CD4-positive, alpha-beta T cell treated with Interleukin-21 for 1 hour (primary cell): Measurements from ENCODE around the gene ZP2.
A peak's percentile ranks its signal among the peaks of the same experiment; 100 is the strongest.
"Not testable (repeated sequence)": the region's sequence is repeated elsewhere in the genome, so short reads cannot be mapped to it uniquely, and the experiment has no call there.

Source experiments
- DNase-seq: peaks from one replicate; pipeline ENCODE4 v3.0.0-alpha.2; 2020

Gene ZP2

DNA sequence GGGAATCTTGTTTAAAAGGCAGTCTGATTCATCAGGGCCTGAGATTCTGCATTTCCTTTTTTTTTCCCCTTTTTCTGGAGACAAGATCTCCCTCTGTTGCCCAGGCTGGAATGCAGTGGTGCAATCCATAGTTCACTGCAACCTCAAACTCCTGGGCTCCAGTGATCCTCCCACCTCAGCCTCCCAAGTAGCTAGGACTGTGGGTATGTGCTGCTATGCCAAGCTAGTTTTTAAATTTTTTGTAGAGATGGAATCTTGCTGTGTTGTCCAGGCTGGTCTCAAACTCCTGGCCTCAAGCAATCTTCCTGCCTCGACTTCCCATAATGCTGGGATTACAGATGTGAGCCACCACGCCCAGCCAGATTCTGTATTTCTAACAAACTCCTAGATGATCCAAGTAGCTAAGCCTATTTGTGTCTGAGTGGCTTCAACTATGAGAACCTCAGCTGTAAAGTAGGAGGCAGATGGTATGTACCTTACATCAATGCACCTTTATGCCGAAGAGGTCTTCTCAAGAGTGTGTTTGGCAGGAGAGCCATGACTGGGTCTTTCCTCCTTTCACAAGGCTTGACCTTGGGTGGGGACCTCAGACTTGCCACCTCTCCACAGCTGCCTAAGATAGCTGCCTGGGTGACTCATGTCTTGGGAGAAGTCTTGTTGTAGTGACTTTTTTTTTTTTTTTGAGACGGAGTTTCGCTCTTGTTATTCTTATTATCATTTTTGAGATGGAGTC lies 42.0 kb downstream of the ZP2 start:
- no peak for DNase-seq

DNA sequence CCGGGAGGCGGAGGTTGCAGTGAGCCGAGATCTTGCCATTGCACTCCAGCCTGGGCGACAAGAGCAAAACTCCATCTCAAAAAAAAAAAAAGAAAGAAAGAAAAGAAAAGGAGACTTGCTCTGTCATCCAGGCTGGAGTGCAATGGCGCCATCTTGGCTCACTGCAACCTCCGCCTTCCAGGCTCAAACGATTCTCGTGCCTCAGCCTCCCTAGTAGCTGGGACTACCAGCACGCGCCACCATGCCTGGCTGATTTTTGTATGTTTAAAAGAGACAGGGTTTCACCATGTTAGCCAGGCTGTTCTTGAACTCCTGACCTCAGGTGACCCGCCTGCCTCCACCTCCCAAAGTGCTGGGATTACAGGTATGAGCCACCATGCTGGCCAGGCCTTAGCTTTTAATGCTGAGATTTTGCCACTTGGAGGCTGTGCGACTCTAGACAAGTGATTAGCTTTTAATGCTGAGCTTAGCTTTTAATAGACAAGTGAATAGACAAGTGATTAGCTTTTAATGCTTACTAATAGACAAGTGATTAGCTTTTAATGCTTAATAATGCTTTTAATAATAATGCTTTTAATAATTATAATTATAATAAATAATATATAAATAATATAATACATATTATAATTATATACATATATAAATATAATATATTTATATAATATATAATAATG lies 43.3 kb downstream of the ZP2 start:
- no peak for DNase-seq

DNA sequence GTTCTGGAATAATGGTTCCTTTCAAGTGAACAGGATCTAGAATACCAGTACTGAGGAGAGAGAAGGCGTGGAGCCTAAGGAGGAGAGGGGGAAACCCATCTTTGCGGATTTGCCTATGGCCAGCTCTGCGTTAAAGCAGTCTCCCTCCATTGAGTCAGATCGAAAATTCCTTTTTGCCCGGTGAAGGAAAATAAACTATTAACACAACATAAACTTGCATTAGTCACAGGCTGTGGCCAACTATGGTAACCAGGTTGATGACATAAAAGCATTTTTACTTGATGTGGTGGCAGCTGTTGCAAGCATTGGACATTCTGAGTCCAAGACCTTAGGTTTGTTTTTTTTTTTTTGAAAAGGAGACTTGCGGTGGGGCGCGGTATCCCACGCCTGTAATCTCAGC lies 44.0 kb downstream of the ZP2 start:
- DNase-seq = no peak

DNA sequence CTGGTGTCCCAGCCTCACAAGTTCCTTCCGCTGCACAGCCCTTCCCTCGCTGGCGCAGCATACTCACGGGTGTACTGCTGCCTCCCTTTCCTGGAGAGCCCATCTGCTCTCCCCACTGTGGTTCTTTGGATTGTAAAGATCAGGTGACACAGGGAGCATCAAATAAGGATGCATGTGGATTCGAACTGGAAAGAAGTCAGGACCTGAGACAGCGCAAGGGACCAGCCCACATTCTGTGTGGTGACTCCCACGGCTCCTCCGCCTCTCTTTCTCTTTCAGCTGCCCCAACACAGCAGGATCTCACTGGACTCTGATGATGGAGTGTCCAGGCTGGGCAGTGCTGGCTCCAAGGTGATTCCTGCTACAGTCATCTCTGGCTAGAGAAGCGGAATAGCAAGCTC lies 44.8 kb downstream of the ZP2 start:
- DNase-seq = no peak

DNA sequence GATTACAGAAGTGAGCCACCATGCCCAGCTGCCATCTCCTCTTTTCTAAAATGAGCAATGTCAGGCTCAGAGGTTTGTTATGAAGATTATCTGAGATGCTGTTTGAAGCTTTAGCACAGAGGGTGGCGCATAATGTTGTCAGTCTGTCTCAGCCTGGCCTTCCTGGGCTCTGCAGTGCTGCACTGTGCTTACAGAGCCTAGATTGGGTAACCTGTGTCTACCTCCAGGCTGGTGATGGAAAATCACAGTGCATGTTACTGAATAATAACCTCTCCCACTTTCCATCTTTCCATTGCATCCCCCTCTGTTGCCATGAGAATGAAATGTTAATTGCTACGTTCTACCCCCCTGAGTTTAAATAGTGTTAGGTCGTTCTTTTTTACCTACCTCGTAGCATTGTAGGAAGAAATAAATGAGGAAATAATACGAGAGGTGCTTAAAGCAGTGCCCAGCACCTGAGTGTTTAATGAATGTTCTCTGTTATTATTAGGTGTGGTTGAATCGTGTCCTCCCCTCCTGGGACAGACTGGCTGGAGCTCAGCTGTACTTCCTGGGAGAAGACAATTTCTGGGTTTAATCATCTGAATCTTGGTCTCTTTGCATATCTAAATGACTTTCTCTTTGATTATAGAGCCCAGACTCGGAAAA lies 46.7 kb downstream of the ZP2 start:
- no peak for DNase-seq

DNA sequence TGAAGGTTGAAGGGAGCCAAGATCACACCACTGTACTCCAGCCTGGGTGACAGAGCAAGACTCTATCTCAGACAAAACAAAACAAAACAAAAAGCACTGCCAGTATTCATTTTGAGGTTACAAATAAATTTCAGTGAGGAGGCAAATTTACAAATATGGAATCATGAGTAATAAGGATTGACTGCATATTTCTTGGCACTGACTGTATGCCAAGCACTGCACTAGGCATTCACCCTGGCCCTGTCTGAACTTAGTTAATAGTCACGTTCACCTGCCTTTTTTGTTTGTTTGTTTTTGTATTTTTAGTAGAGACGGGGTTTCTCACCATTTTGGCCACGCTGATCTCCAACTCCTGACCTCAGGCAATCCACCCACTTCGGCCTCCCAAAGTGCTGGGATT lies 47.8 kb downstream of the ZP2 start:
- DNase-seq = no peak

DNA sequence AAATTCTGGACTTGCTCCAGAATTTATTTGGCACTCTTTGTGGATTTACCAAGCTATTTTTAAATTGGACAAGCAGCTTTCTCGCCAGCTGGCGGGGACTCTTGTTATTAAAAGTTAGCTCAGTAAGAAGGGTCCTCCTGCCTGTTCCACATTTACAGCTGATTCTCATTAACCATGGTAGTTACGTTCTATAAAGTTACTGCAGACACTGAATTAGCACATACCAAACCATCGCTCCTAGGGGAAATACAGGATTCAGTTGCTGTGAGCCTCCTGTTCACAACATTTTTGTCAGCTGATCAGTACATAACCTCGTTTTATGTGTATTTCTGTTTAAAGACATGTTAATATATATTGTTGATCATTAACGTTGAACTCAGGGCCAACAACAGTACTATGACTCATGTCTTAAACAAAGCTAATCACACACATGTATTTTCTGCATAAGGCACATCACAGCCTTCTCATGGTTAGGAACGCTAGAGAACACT lies 48.7 kb downstream of the ZP2 start:
- no peak for DNase-seq

DNA sequence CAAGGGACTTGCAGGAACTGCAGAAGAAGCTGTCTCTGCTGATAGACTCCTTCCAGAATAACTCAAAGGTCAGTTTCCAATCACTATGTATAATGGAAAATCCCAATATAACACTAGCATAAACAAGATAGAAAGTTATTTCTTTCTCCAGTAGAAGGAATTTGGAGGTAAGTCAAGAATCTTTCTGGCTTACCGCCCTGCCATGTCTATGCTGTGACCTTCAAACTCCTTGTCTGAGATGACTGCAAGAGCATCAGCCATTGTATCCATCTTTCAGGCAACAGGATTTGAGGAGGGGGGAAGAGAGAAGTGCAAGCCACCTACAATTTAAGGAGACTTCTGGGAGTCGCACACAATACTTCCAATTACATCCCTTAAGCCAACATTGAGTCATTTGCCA lies 50.2 kb downstream of the ZP2 start:
- no peak for DNase-seq

DNA sequence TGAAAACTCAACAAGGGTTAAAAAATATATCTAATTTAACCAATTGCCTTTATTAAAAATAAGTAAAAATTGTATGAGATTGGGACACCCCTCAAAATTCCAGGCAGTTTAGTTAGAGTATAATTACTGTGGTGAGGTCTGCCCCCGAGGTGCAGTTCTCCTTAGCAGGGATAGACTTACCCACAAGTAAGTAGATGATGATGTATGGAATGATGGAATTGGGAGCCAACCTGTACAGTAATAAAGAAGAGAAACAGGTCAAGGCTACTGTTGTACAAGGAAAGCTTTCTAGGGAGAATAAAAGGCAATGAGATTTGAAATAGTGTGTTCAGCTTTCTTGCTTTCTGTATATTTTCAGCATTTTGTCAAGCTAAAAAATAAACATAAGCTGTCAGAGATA lies 51.1 kb downstream of the ZP2 start:
- DNase-seq = no peak

DNA sequence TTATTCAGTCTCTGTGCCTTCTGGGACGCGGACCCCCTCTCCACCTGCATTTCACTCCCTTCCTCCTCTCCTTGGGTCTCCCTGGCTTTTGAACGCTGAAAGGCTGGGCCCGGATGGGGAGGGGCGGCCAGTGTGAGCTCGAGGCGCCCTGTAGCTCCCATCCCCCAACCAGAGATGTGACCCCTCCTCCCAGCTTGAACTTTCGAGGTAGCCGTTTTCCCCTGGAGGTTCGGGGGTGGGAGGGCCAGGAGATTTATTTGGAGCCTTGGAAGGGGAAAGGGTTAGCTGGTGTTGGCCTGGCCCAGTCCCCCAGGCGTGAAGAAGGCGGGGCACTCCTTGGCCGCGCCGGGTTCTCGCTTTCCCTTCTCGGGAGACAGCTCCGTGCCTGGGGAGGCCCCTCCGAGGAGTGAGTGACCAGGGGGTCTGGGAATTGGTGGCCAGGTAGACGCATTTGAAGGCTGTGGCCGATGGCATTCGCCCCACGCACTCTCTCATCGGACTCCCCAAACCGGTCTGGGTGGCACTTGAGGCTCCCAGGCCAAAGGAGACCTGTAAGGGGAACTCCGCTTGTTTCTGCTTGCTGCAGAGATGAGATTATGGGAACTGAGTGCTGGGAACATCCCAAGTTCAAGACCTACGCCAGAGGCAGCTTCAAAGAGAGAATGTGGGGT lies 52.0 kb downstream of the ZP2 start:
- peak; percentile 8 for DNase-seq

DNA sequence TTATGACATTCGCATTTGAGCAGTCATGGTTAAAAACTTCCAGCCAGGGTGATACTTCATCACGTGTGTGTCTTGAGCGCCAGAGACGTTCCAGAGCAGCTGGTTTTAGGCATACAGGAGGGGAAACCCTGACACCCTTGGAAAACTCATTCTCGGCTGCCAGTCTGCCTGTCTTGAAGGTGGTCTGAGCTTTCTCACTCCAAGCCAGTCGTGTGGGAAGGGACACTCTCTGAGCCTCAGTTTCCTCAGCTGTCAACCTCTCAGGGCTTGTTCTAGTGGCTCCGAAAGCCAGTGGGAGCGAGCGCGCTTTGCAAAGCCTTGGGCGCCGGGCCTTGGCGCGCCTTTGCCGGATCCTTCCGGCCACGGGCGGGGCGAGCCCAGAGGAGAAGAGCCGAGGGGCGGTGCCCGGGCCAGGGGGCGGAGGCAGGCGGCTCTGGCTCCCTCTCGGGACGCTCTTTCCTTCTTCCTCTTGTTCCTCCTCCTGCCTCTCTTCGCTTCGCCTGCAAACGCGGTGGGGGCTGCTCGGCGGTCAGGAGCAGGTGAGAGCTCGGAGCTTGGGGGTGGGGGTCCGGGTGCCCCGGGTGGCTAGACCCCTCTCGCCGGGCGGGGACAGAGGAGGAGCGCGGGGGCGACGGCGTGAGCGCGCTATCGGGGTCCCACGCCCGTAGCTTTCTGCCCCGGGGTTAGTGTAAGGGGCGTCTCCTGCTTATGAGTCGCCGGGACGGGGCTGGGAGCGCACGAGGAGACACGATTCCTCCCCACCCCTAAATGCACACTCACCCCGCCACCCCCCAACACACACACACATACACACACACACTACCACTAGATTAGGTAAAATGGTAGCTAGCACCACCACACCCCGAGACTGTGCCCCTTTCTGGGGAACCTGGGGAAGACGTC lies 52.9 kb downstream of the ZP2 start, which contains the start of gene LDAF1:
TSS of gene LDAF1 (plus strand) at position 467 of the 903 bp plus-strand sequence. CDS start 2,509 bp downstream, outside the sequence.
- peak; percentile 67 for DNase-seq

DNA sequence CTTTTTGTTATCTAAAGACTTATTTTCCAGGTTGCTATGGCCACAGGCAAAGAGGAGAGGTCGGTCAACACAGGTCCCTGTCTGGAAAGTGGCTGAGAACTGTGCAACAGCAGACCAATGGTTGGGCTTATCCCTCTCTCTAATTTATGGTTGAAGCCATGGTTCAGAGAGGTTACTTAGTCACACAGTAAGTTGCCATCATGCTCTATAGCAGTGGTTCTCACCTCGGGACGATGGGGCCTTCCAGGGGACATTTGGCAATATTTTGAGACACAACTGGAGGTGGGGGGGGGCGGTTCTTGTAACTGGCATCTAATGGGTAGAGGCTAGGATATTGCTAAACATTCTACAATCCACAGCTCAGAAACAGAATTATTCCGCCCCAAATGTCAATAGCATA lies 53.7 kb downstream of the ZP2 start:
- DNase-seq = no peak

DNA sequence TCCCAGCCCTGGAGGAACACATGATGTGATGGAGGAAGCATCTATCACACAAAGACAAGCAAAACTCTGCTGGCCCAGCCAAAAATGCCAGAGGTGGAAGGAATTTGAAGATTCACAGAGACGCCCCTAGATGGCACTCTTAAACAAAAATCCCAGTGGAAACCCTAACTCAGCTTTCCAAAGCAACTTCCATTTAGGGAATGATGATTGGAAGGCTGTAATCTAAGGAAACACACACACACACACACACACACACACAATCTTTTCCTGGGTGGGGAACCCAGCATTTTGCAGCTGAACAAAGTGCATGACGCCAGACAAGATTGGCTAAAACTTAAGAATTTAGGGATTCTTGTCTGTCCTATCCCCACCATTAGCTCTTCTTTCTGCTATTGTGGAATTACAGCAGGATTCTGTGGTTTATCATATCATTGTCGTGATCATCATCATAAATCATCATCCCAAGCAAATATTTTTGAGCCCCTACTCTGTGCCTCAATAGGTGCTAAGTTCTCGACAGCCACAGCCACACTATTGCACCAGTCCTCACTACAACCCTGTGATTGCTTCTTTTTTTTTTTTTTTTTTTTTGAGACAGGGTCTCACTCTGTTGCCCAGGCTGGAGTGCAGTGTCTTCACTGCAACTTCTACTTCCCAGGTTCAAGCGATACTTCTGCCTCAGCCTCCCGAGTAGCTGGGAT lies 54.5 kb downstream of the ZP2 start:
- DNase-seq = peak; percentile 11

DNA sequence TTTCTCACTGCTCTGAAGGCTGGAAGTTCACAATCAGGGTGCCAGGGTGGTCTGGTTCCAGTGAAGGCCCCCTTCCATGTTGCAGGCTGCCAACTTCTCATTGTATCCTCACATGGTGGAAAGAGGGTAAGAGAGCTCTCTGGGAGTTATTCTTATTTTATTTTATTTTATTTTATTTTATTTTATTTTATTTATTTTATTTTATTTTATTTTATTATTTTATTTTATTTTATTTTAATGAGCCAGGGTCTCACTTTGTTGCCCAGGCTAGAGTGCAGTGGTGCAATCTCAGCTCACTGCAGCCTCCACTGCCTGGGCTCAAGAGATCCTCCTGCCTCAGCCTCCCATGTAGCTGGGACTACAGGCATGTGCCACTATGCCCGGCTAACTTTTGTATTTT lies 55.4 kb downstream of the ZP2 start:
- DNase-seq = not testable (repeated sequence)

DNA sequence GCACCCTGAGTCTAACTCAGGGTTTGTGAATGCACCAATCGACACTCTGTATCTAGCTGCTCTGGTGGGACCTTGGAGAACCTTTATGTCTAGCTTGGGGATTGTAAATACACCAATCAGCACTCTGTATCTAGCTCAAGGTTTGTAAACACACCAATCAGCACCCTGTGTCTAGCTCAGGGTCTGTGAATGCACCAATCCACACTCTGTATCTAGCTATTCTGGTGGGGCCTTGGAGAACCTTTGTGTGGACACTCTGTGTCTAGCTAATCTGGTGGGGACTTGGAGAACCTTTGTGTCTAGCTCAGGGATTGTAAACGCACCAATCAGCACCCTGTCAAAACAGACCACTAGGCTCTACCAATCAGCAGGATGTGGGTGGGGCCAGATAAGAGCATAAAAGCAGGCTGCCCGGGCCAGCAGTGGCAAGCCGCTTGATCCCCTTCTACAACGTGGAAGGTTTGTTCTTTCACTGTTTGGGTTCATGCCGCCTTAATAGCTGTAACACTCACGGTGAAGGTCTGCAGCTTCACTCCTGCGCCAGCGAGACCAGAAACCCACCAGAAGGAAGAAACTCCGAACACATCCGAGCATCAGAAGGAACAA lies 58.1 kb downstream of the ZP2 start:
- not testable (repeated sequence) for DNase-seq

DNA sequence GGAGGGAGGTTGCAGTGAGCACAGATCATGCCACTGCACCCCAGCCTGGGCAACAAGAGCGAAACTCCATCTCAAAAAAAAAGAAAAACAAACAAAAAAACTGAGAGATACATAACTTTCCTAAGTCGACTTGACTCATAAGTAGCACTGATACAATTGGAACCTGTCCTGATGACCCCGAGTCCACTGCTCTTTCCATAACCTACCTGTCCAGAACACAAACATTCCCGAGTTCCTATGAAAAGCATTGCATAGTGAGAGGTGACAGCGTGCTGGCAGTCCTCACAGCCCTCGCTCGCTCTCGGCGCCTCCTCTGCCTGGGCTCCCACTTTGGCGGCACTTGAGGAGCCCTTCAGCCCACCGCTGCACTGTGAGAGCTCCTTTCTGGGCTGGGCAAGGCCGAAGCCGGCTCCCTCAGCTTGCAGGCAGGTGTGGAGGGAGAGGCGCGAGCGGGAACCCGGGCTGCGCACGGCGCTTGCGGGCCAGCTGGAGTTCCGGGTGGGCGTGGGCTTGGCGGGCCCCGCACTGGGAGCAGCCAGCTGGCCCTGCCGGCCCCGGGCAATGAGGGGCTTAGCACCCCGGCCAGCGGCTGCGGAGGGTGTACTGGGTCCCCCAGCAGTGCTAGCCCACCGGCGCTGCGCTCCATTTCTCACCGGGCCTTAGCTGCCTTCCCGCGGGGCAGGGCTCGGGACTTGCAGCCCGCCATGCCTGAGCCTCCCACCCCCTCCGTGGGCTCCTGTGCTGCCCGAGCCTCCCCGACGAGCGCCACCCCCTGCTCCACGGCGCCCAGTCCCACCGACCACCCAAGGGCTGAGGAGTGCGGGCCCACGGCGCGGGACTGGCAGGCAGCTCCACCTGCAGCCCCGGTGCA lies 59.0 kb downstream of the ZP2 start:
- not testable (repeated sequence) for DNase-seq

DNA sequence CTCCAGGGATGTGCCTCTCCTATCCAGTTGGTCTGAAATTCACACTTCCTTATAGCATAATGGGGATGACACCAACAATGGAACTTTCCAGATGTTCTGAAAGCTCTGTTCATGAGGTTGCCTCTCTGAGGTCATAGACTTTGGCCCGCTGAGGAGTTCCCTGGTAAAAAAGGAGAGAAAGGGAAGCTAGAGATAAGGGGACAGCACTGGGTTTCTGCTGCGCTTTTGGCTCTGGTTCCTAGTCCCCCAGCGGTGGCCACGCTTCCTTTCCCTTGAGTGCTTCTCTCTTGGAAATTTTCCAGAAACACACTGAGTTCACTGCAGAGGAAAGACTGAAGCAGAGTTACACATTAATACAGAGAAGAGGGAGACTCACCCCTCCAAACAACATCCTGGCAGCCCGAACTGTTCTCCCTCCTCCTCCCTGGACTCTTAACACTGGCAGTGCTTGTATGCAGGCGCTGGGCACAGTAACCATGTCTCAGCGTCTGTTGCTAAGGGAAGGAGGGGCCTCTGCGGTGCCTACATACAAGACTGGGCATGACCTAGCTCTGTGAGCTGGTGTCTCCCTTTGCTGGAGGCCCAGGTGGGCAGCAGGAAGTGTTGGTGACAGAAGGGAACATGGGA lies 60.9 kb downstream of the ZP2 start, which contains the start of gene DNAH3:
TSS of gene DNAH3 (minus strand) at position 472 of the 627 bp plus-strand sequence. CDS start 527 bp downstream, outside the sequence.
- no peak for DNase-seq
